T-cell (primary cell): ENCODE measurements around the gene STIM1. TPM values are rescaled to one million over a fixed set of nuclear protein-coding genes. Genes with fewer than 3 reads are reported as not detected.
A peak's percentile ranks its signal among the peaks of the same experiment; 100 is the strongest.

Experiments
- ATAC-seq, 4 experiments: fragments of 200-7000 bp in 3 of 4; fragments of 150-1000 bp in 1 of 4; cut with Tn5 transposase; replicated peaks in 1 of 4; 1 replicate in 3 of 4; 2 replicates in 1 of 4; pipeline ENCODE4 v1.10.0; 2021; ENCODE audit warnings: moderate library complexity in 3 of 4, mild to moderate bottlenecking in 2 of 4, moderate number of reproducible peaks in 1 of 4
- CTCF ChIA-PET, 2 donors: fragments of 300-600 bp; sonication (Branson Sonifier 250); formaldehyde crosslinking; loops; one replicate each; lab custom pipeline; 2022; ENCODE audit warnings: antibody characterized with exemption in 2 of 2; lab: Charles Lee
- POLR2A ChIA-PET, 2 donors: fragments of 300-600 bp; sonication (Branson Sonifier 250); formaldehyde crosslinking; loops; one replicate each; lab custom pipeline; 2022; ENCODE audit warnings: antibody characterized with exemption in 2 of 2; lab: Charles Lee
- DNase-seq, 35 experiments: peaks; one replicate each; pipeline versions ENCODE4 v3.0.0 to v3.0.0-alpha.2; 2013 to 2023
- H3K27ac ChIP-seq: one replicate; pipeline ENCODE4 v1.5.1; 2013; ENCODE audit warnings: low read length
- H3K27me3 ChIP-seq, 2 experiments: replicated peaks in 1 of 2; 1 replicate in 1 of 2; 2 replicates in 1 of 2; pipeline versions ENCODE4 v1.6.1 to v1.7.0; 2013; ENCODE audit warnings: low read length in 1 of 2, mixed read lengths in 1 of 2; ENCODE audit not compliant: control insufficient read depth in 2 of 2, insufficient read depth in 2 of 2; ENCODE audit errors: extremely low read depth in 1 of 2
- H3K36me3 ChIP-seq, 2 donors: 1 replicate in 1 of 2; 2 replicates in 1 of 2; pipeline versions ENCODE4 v1.6.1 to v1.7.0; 2013; ENCODE audit warnings: low read length in 1 of 2; ENCODE audit not compliant: control insufficient read depth in 2 of 2, insufficient read depth in 1 of 2; ENCODE audit errors: extremely low read depth in 1 of 2
- H3K4me1 ChIP-seq, 2 experiments: 1 replicate in 1 of 2; 2 replicates in 1 of 2; pipeline versions ENCODE4 v1.6.1 to v1.7.0; 2013; ENCODE audit warnings: low read length in 2 of 2, mixed read lengths in 1 of 2; ENCODE audit not compliant: insufficient read depth in 2 of 2, control insufficient read depth in 1 of 2; ENCODE audit errors: extremely low read depth in 1 of 2
- H3K4me3 ChIP-seq, 2 donors: 1 replicate in 1 of 2; 2 replicates in 1 of 2; pipeline versions ENCODE4 v1.5.1 to v1.7.0; 2013; ENCODE audit warnings: mild to moderate bottlenecking in 2 of 2, low read length in 1 of 2, moderate library complexity in 1 of 2; ENCODE audit not compliant: control insufficient read depth in 1 of 2; ENCODE audit errors: extremely low read depth in 1 of 2
- H3K9me3 ChIP-seq: 2 replicates; pipeline ENCODE4 v1.7.0; 2013
- H3K27ac Mint-ChIP-seq, 2 donors: one replicate each; pipeline ENCODE4 v1.8.0; 2020 to 2021; ENCODE audit warnings: mild to moderate bottlenecking in 2 of 2, mixed read lengths in 2 of 2
- H3K27me3 Mint-ChIP-seq, 2 donors: one replicate each; pipeline ENCODE4 v1.8.0; 2021 to 2022; ENCODE audit warnings: mixed read lengths in 2 of 2
- H3K36me3 Mint-ChIP-seq: one replicate; pipeline ENCODE4 v1.8.0; 2021; ENCODE audit warnings: mixed read lengths
- H3K4me1 Mint-ChIP-seq, 3 donors: one replicate each; pipeline ENCODE4 v1.8.0; 2020 to 2022; ENCODE audit warnings: mixed read lengths in 3 of 3, mild to moderate bottlenecking in 1 of 3
- H3K4me3 Mint-ChIP-seq, 3 donors: one replicate each; pipeline ENCODE4 v1.8.0; 2020 to 2022; ENCODE audit warnings: mild to moderate bottlenecking in 3 of 3, mixed read lengths in 3 of 3, moderate library complexity in 3 of 3
- H3K9me3 Mint-ChIP-seq, 3 donors: one replicate each; pipeline ENCODE4 v1.8.0; 2020 to 2022; ENCODE audit warnings: mixed read lengths in 3 of 3
- WGBS: methylation state at CpG from one replicate; pipeline ENCODE4 v1.1.5; 2013; ENCODE audit warnings: missing lambda C conversion rate; ENCODE audit not compliant: insufficient coverage; 5-methylcytosine and 5-hydroxymethylcytosine counted together
- total RNA-seq, 35 experiments: library from RNA in 6 of 35; stranded (reverse) in 6 of 35; fragments of 120-200 nt in 1 of 35; gene quantifications; one replicate each; pipeline versions ENCODE4 v1.2.1 to v1.2.4 and lab custom pipeline; 2013 to 2026

The STIM1 gene
- total RNA-seq, 5 donors from 2014 or later (not counting 1 experiment from before 2014, with no cell fraction given), result 87.6 to 139 (median 94.5) TPM

- no peaks in the 10 kb centered on the region for H3K27me3 ChIP-seq
- peaks cover 26 to 39% of the 10 kb centered on the region in 2 experiments for H3K4me1 ChIP-seq
- H3K36me3 ChIP-seq, result no peaks in the 10 kb centered on the region
- no peaks in the 10 kb centered on the region for H3K9me3 Mint-ChIP-seq
- CTCF ChIA-PET, result interaction anchor here in 1 of 2 donors (0.7 to 3.9 kb wide), 7 partner anchors 10 to 194 kb away, joined by 3 to 27 read pairs (median 5); partner anchors contain the start of gene STIM1
- peak overlapping the region in 1 of 3 donors; percentile 6 for H3K4me3 Mint-ChIP-seq
- no peak overlapping the region for H3K4me3 ChIP-seq
- POLR2A ChIA-PET, result interaction anchor here (0.6 to 0.7 kb wide), 2 partner anchors 13 to 24 kb away, joined by 4 read pairs; no protein-coding TSS in a partner anchor
- no peak for DNase-seq
- no peak overlapping the region for H3K27ac ChIP-seq
- peaks cover 84 to 93% (median 85%) of the 10 kb centered on the region in 3 donors for H3K4me1 Mint-ChIP-seq
- H3K9me3 ChIP-seq, result no peaks in the 10 kb centered on the region
- no peaks in the 10 kb centered on the region for H3K27me3 Mint-ChIP-seq
- H3K36me3 Mint-ChIP-seq, result peaks cover 2% of the 10 kb centered on the region
- ATAC-seq, result no peak
- H3K27ac Mint-ChIP-seq, result peak overlapping the region; percentile 56 to 79
Measured at GRCh38 chr11:3878258-3878584, 22.8 kb downstream of the STIM1 start.

GRCh38 chr11:3879216-3879966 is 23.9 kb downstream of the STIM1 start:
- no peaks in the 10 kb centered on the region for H3K27me3 Mint-ChIP-seq
- 81% methylated on average over 2 of the region's 4 CpGs for WGBS
- ChIA-PET POLR2A (interaction anchor here in 1 of 2 donors (0.6 kb wide), 1 partner anchor 65 kb away, joined by 3 read pairs; no protein-coding TSS in a partner anchor), CTCF (interaction anchor here (0.6 to 3.9 kb wide), 5 partner anchors 24 to 193 kb away, joined by 3 to 27 read pairs (median 9); partner anchors contain the start of gene STIM1 (in 1 of the 2))
- Histone ChIP-seq H3K4me1 (peaks cover 25 to 32% of the 10 kb centered on the region in 2 experiments), H3K27me3 (no peaks in the 10 kb centered on the region), H3K27ac (peak overlapping the region; percentile 48), H3K9me3 (no peaks in the 10 kb centered on the region), H3K36me3 (no peaks in the 10 kb centered on the region), H3K4me3 (no peak overlapping the region)
- H3K4me3 Mint-ChIP-seq, result peak overlapping the region; percentile 10 to 24 (median 13)
- no peaks in the 10 kb centered on the region for H3K36me3 Mint-ChIP-seq
- H3K4me1 Mint-ChIP-seq, result peaks cover 84 to 93% (median 86%) of the 10 kb centered on the region in 3 donors
- H3K9me3 Mint-ChIP-seq, result no peaks in the 10 kb centered on the region
- DNase-seq (no peak), ATAC-seq (peak in 1 of 4 experiments; percentile 50)
- H3K27ac Mint-ChIP-seq, result peak overlapping the region; percentile 75 to 79

GRCh38 chr11:3879967-3880542 is 24.6 kb downstream of the STIM1 start:
- H3K36me3 Mint-ChIP-seq, result no peaks in the 10 kb centered on the region
- peak overlapping the region; percentile 48 for H3K27ac ChIP-seq
- WGBS, result 100% methylated on average over 1 of the region's 2 CpGs
- no peaks in the 10 kb centered on the region for H3K36me3 ChIP-seq
- peaks cover 26 to 33% of the 10 kb centered on the region in 2 experiments for H3K4me1 ChIP-seq
- no peaks in the 10 kb centered on the region for H3K27me3 ChIP-seq
- CTCF ChIA-PET, result interaction anchor here (0.6 to 1.7 kb wide), 4 partner anchors 26 to 47 kb away, joined by 4 to 11 read pairs (median 8); no protein-coding TSS in a partner anchor
- no peaks in the 10 kb centered on the region for H3K9me3 Mint-ChIP-seq
- no peaks in the 10 kb centered on the region for H3K9me3 ChIP-seq
- H3K27ac Mint-ChIP-seq, result peak overlapping the region; percentile 79 to 85
- DNase-seq (no peak), ATAC-seq (no peak)
- no peaks in the 10 kb centered on the region for H3K27me3 Mint-ChIP-seq
- POLR2A ChIA-PET, result interaction anchor here (0.6 to 0.7 kb wide), 2 partner anchors 25 to 51 kb away, joined by 3 to 4 read pairs; partner anchors contain the start of gene STIM1 (in 1 of the 2)
- peaks cover 80 to 91% (median 82%) of the 10 kb centered on the region in 3 donors for H3K4me1 Mint-ChIP-seq
- no peak overlapping the region for H3K4me3 ChIP-seq
- H3K4me3 Mint-ChIP-seq, result peak overlapping the region in 2 of 3 donors; percentile 13 to 24

- H3K4me3 ChIP-seq, result no peak overlapping the region
- no peaks in the 10 kb centered on the region for H3K9me3 Mint-ChIP-seq
- H3K27ac ChIP-seq, result peak overlapping the region; percentile 48
- no peaks in the 10 kb centered on the region for H3K27me3 Mint-ChIP-seq
- H3K27me3 ChIP-seq, result no peaks in the 10 kb centered on the region
- H3K4me1 Mint-ChIP-seq, result peaks cover 75 to 86% (median 78%) of the 10 kb centered on the region in 3 donors
- ATAC-seq, result no peak
- no peak for DNase-seq
- H3K36me3 ChIP-seq, result no peaks in the 10 kb centered on the region
- peak overlapping the region in 2 of 3 donors; percentile 21 to 44 for H3K4me3 Mint-ChIP-seq
- ChIA-PET CTCF (interaction anchor here (0.6 to 1.7 kb wide), 4 partner anchors 26 to 46 kb away, joined by 4 to 11 read pairs (median 9); no protein-coding TSS in a partner anchor), POLR2A (interaction anchor here (0.6 to 0.7 kb wide), 2 partner anchors 25 to 51 kb away, joined by 3 to 4 read pairs; partner anchors contain the start of gene STIM1 (in 1 of the 2))
- H3K27ac Mint-ChIP-seq, result peak overlapping the region; percentile 79 to 85
- WGBS, result no CpG with 5 or more reads among the region's 3 CpGs
- peaks cover 24 to 30% of the 10 kb centered on the region in 2 experiments for H3K4me1 ChIP-seq
- H3K36me3 Mint-ChIP-seq, result no peaks in the 10 kb centered on the region
- H3K9me3 ChIP-seq, result no peaks in the 10 kb centered on the region
Measured at GRCh38 chr11:3880724-3881123, 25.3 kb downstream of the STIM1 start.

- Histone ChIP-seq H3K27ac (no peak overlapping the region), H3K27me3 (no peaks in the 10 kb centered on the region), H3K4me1 (peaks cover 12 to 37% of the 10 kb centered on the region in 2 experiments), H3K4me3 (no peak overlapping the region), H3K9me3 (no peaks in the 10 kb centered on the region), H3K36me3 (no peaks in the 10 kb centered on the region)
- Mint-ChIP-seq H3K36me3 (no peaks in the 10 kb centered on the region), H3K4me3 (no peak overlapping the region), H3K9me3 (no peaks in the 10 kb centered on the region), H3K27me3 (no peaks in the 10 kb centered on the region), H3K27ac (no peak overlapping the region), H3K4me1 (peaks cover 75 to 84% (median 78%) of the 10 kb centered on the region in 3 donors)
- CTCF ChIA-PET, result interaction anchor here (0.6 to 1.9 kb wide), 9 partner anchors 10 to 190 kb away, joined by 3 to 11 read pairs (median 4); no protein-coding TSS in a partner anchor
- DNase-seq, result peak in 1 of 35 experiments; percentile 50
- POLR2A ChIA-PET, result interaction anchor here in 1 of 2 donors (0.5 to 0.7 kb wide), 2 partner anchors 34 to 35 kb away, joined by 3 to 11 read pairs; no protein-coding TSS in a partner anchor
- ATAC-seq, result peak in 1 of 4 experiments; percentile 65
Measured at GRCh38 chr11:3882655-3883054, 27.2 kb downstream of the STIM1 start.

GRCh38 chr11:3885855-3886254 is 30.4 kb downstream of the STIM1 start:
- peaks cover 64 to 78% (median 72%) of the 10 kb centered on the region in 3 donors for H3K4me1 Mint-ChIP-seq
- H3K36me3 ChIP-seq, result peaks cover 0 to 2% of the 10 kb centered on the region in 2 donors
- H3K27ac ChIP-seq, result no peak overlapping the region
- peaks cover 9 to 38% of the 10 kb centered on the region in 2 experiments for H3K4me1 ChIP-seq
- no peaks in the 10 kb centered on the region for H3K9me3 ChIP-seq
- H3K4me3 ChIP-seq, result no peak overlapping the region
- H3K36me3 Mint-ChIP-seq, result no peaks in the 10 kb centered on the region
- no peaks in the 10 kb centered on the region for H3K27me3 Mint-ChIP-seq
- H3K9me3 Mint-ChIP-seq, result no peaks in the 10 kb centered on the region
- H3K4me3 Mint-ChIP-seq, result no peak overlapping the region
- H3K27ac Mint-ChIP-seq, result no peak overlapping the region
- no peaks in the 10 kb centered on the region for H3K27me3 ChIP-seq
- no peak for DNase-seq
- WGBS, result 94% methylated on average over 5 of the region's 7 CpGs
- ChIA-PET CTCF (no interaction called here), POLR2A (no interaction called here)
- ATAC-seq, result no peak
